K562 (cell line): Measurements from ENCODE around the gene HAT1. TPM values are rescaled to one million over a fixed set of nuclear protein-coding genes. Genes with fewer than 3 reads are reported as not detected.

Experiments used
- ATAC-seq: fragments of 200-7000 bp; cut with Tn5 transposase; 3 replicates; pipeline ENCODE4 v1.9.1; 2020; ENCODE audit warnings: moderate library complexity
- BruUV-seq: library from RNA; stranded (reverse); fragments of 400-500 nt; replicated peaks from 2 replicates; lab custom pipeline; 2021; lab: Mats Ljungman, UMichigan
- CTCF ChIA-PET: fragments of 300-600 bp; formaldehyde crosslinking; extraction: SDS; loops from one replicate; lab custom pipeline; 2021; ENCODE audit warnings: low intra/inter-chr PET ratio; lab: Yijun Ruan, JAX
- POLR2A ChIA-PET: fragments of 300-600, 350-650 bp; sonication (Branson Sonifier 250); formaldehyde crosslinking; extraction: SDS; loops from one replicate; lab custom pipeline; 2021; ENCODE audit warnings: antibody characterized with exemption, inconsistent platforms; lab: Yijun Ruan, JAX
- DNase-seq, 4 experiments: peaks; one replicate each; pipeline versions ENCODE4 v3.0.0 to v3.0.0-alpha.2; 2011 to 2018; ENCODE audit warnings: low spot score in 3 of 4, mixed read lengths in 3 of 4; ENCODE audit errors: extremely low read depth in 1 of 4
- FAIRE-seq: peaks from 2 replicates; lab custom pipeline; 2011; peaks lifted over from hg19 to GRCh38; lab: Jason Lieb, UNC
- H2AFZ ChIP-seq: 2 replicates; pipeline ENCODE4 v1.6.0; 2011; ENCODE audit warnings: low read depth, low read length, control low read depth, inconsistent platforms
- H3K27ac ChIP-seq: fragments of 200-600 bp; 3 replicates; pipeline ENCODE4 v1.8.0; 2011; ENCODE audit warnings: low read depth, mild to moderate bottlenecking, control low read depth, inconsistent platforms, low read length, moderate library complexity, mixed read lengths; ENCODE audit errors: extremely low read depth
- H3K27me3 ChIP-seq, 2 experiments: fragments of 300-600 bp in 1 of 2; 2 replicates in 1 of 2; 3 replicates in 1 of 2; pipeline versions ENCODE4 v1.6.0 to v1.8.0; 2011; ENCODE audit warnings: inconsistent platforms in 2 of 2, low read length in 2 of 2, mild to moderate bottlenecking in 1 of 2, mixed read lengths in 1 of 2, moderate library complexity in 1 of 2; ENCODE audit not compliant: control insufficient read depth in 2 of 2, insufficient read depth in 2 of 2
- H3K36me3 ChIP-seq: fragments of 300-600 bp; 3 replicates; pipeline ENCODE4 v1.8.0; 2011; ENCODE audit warnings: mild to moderate bottlenecking, low read length, inconsistent platforms; ENCODE audit not compliant: control insufficient read depth, insufficient read depth
- H3K4me1 ChIP-seq, 2 experiments: fragments of 200-600 bp in 1 of 2; replicated peaks in 1 of 2; 2 replicates in 1 of 2; 3 replicates in 1 of 2; pipeline versions ENCODE4 v1.5.1 to v1.8.0; 2011; ENCODE audit warnings: inconsistent platforms in 2 of 2, low read length in 2 of 2, mild to moderate bottlenecking in 1 of 2, mixed read lengths in 1 of 2, moderate library complexity in 1 of 2; ENCODE audit not compliant: control insufficient read depth in 2 of 2, insufficient read depth in 2 of 2
- H3K4me2 ChIP-seq: 2 replicates; pipeline ENCODE4 v1.6.1; 2011; ENCODE audit warnings: low read length, control low read depth, inconsistent platforms, mixed read lengths; ENCODE audit not compliant: insufficient read depth
- H3K4me3 ChIP-seq: fragments of 200-600 bp; sonication (generic), shearing (Covaris generic); 2 replicates; pipeline ENCODE4 v1.5.1; 2016; ENCODE audit warnings: control low read depth, inconsistent platforms
- H3K79me2 ChIP-seq: fragments of 200-600 bp; 3 replicates; pipeline ENCODE4 v1.8.0; 2011; ENCODE audit warnings: low read length, inconsistent platforms; ENCODE audit not compliant: control insufficient read depth, insufficient read depth
- H3K9ac ChIP-seq, 2 experiments: 2 replicates each; pipeline versions ENCODE4 v1.6.0 to v1.6.1; 2011; ENCODE audit warnings: low read depth in 2 of 2, low read length in 2 of 2, control low read depth in 1 of 2, inconsistent platforms in 1 of 2, mild to moderate bottlenecking in 1 of 2, mixed read lengths in 1 of 2; ENCODE audit not compliant: insufficient read depth in 1 of 2
- H3K9me1 ChIP-seq: one replicate; pipeline ENCODE4 v1.6.0; 2011; ENCODE audit warnings: inconsistent platforms, mild to moderate bottlenecking, low read length, moderate library complexity; ENCODE audit not compliant: control insufficient read depth, insufficient read depth
- H3K9me3 ChIP-seq: replicated peaks from 2 replicates; pipeline ENCODE4 v1.5.1; 2011; ENCODE audit warnings: low read depth, low read length, inconsistent platforms; ENCODE audit not compliant: control insufficient read depth, insufficient read depth
- H4K20me1 ChIP-seq: replicated peaks from 2 replicates; pipeline ENCODE4 v1.6.1; 2011; ENCODE audit warnings: low read length, inconsistent platforms, mixed read lengths; ENCODE audit not compliant: control insufficient read depth, insufficient read depth
- AFF1 ChIP-seq, 2 experiments: fragments of 450-650 bp; IDR thresholded peaks; 2 replicates each; pipeline ENCODE4 v1.6.1; 2018; ENCODE audit warnings: mild to moderate bottlenecking in 2 of 2, low read depth in 1 of 2; ENCODE audit not compliant: partially characterized antibody in 2 of 2
- DPF2 ChIP-seq: fragments of 450-650 bp; IDR thresholded peaks from 2 replicates; pipeline ENCODE4 v1.6.1; 2016
- GTF2A2 ChIP-seq: IDR thresholded peaks from 2 replicates; pipeline ENCODE4 v1.6.1; 2016; ENCODE audit warnings: mild to moderate bottlenecking, missing genetic modification characterization, missing compliant biosample characterization
- HNRNPLL ChIP-seq: fragments of 200-400 bp; formaldehyde crosslinking; IDR thresholded peaks from 2 replicates; pipeline ENCODE4 v1.6.1; 2017; ENCODE audit warnings: low read length, low read depth, mild to moderate bottlenecking; ENCODE audit not compliant: poor library complexity, severe bottlenecking
- NFATC3 ChIP-seq: fragments of 450-650 bp; IDR thresholded peaks from 2 replicates; pipeline ENCODE4 v1.6.1; 2017; ENCODE audit warnings: mild to moderate bottlenecking
- POLR2B ChIP-seq: fragments of 450-650 bp; IDR thresholded peaks from 2 replicates; pipeline ENCODE4 v1.6.1; 2018; ENCODE audit warnings: low read depth; ENCODE audit not compliant: partially characterized antibody
- SMAD1 ChIP-seq: fragments of 150-350 bp; IDR thresholded peaks from 2 replicates; pipeline ENCODE4 v1.6.1; 2014; ENCODE audit warnings: low read length, low read depth; ENCODE audit not compliant: partially characterized antibody
- SMARCC2 ChIP-seq: fragments of 450-650 bp; IDR thresholded peaks from 2 replicates; pipeline ENCODE4 v1.6.1; 2017; ENCODE audit warnings: antibody characterized with exemption, moderate library complexity, mild to moderate bottlenecking, low read depth
- SPI1 ChIP-seq: IDR thresholded peaks from 2 replicates; pipeline ENCODE4 v1.6.1; 2011; ENCODE audit warnings: low read depth, low read length, control low read depth, borderline replicate concordance
- TCF7 ChIP-seq: sonication (generic); IDR thresholded peaks from 2 replicates; pipeline ENCODE4 v1.6.1; 2016; ENCODE audit warnings: antibody characterized with exemption, borderline replicate concordance
- ZBTB17 ChIP-seq: fragments of 450-650 bp; formaldehyde crosslinking; IDR thresholded peaks from 2 replicates; pipeline ENCODE4 v1.4.0; 2020; ENCODE audit warnings: mild to moderate bottlenecking
- ZNF12 ChIP-seq: sonication (generic); formaldehyde crosslinking; IDR thresholded peaks from 2 replicates; pipeline ENCODE4 v1.4.0; 2020; ENCODE audit warnings: mild to moderate bottlenecking, missing genetic modification reagents
- ZNF133 ChIP-seq: fragments of 250-450 bp; sonication (Bioruptor Pico); IDR thresholded peaks from 2 replicates; pipeline ENCODE4 v1.4.0; 2020; ENCODE audit warnings: mild to moderate bottlenecking
- ZNF217 ChIP-seq: sonication (generic); formaldehyde crosslinking; IDR thresholded peaks from 2 replicates; pipeline ENCODE4 v1.8.0; 2022; ENCODE audit warnings: mild to moderate bottlenecking, missing genetic modification reagents
- ZNF232 ChIP-seq: sonication (generic); formaldehyde crosslinking; IDR thresholded peaks from 2 replicates; pipeline ENCODE4 v1.8.0; 2022; ENCODE audit warnings: mild to moderate bottlenecking, missing genetic modification reagents
- ZNF436 ChIP-seq: fragments of 250-450, 450-650 bp; sonication (Bioruptor Pico); formaldehyde crosslinking; IDR thresholded peaks from 2 replicates; pipeline ENCODE4 v1.7.0; 2020; ENCODE audit warnings: mild to moderate bottlenecking
- WGBS: fragments of 100-300 bp; shearing (Covaris generic); methylation state at CpG from one replicate; pipeline ENCODE4 v1.1.6; 2016; ENCODE audit warnings: low coverage, mixed read lengths; ENCODE audit not compliant: insufficient coverage; ENCODE audit errors: missing lambda C conversion rate; 5-methylcytosine and 5-hydroxymethylcytosine counted together
- in situ Hi-C: fragments of 300-500 bp; cut with MboI; formaldehyde crosslinking; loops from 4 replicates; pipeline ENCODE4 v1.15.0; 2018; ENCODE audit warnings: inconsistent platforms, mixed read lengths
- intact Hi-C: fragments of 100-400 bp; cut with micrococcal nuclease; formaldehyde crosslinking; loops from 2 replicates; pipeline ENCODE4 v1.14.2; 2022
- polyA plus RNA-seq, 8 experiments: library from polyadenylated mRNA; depleted of rRNA in 4 of 8; stranded (reverse) in 5 of 8; unstranded in 3 of 8; fragments of >200 nt; fragmentation: Nextera tagmentation in 2 of 8; fragmentation: Illumina TruSeq in 1 of 8; extraction: Ambion mirVana in 2 of 8; extraction: Trizol in 1 of 8; gene quantifications; 2 replicates each; pipeline versions ENCODE4 v1.2.1 to v1.2.3, GENCODE V29; 2011 to 2014; ENCODE audit warnings: inconsistent platforms in 1 of 8, missing spikeins in 1 of 8
- total RNA-seq, 7 experiments: library from RNA; depleted of rRNA in 6 of 7; stranded (reverse); fragments of >200 nt in 6 of 7; fragmentation: Illumina TruSeq in 2 of 7; extraction: Trizol in 2 of 7; gene quantifications; 2 replicates each; pipeline versions ENCODE4 v1.2.1 to v1.2.3, GENCODE V29; 2011 to 2021; ENCODE audit warnings: low replicate concordance in 1 of 7

Gene HAT1
- total and polyA plus RNA-seq, 9 of the 15 experiments (the other 6 are each of a cell fraction or from before 2014, with no cell fraction given): 125 to 384 (median 244) TPM

DNA sequence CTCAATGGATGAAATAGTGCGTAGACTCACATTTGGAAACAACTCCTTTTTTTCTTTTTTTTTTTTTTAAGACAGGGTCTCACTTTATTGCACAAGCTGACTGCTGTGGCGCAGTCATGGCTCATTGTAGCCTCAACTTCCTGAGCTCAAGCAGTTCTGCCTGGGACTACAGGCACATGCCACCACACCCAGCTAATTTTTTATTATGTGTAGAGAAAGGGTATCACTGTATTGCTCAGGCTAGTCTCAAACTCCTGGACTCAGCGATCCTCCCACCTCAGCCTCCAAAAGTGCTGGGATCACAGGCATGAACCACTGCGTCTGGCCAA is 17.4 kb downstream of the HAT1 start:
- intact Hi-C loops (no loop called here), in situ Hi-C loops (no loop called here)
- WGBS: 93% methylated on average over 4 of the region's 4 CpGs

GRCh38 chr2:171941316-171941699 is 19.0 kb downstream of the HAT1 start:
- ATAC-seq (no peak), FAIRE-seq (no peak), DNase-seq (no peak)
- no TSS peak for BruUV-seq
- ChIA-PET CTCF (interaction anchor here (0.8 kb wide), 1 partner anchor 30 kb away, joined by 3 read pairs; no protein-coding TSS in a partner anchor), POLR2A (interaction anchor here (0.9 to 9.1 kb wide), 9 partner anchors 11 to 144 kb away, joined by 3 to 62 read pairs (median 4); partner anchors contain the start of genes DLX1 and HAT1)
- no peaks in the 10 kb centered on the region for H3K27me3 ChIP-seq
- H3K36me3 ChIP-seq: peaks cover 28% of the 10 kb centered on the region; the same call in 2 of the 3 replicates
- H3K9me1 ChIP-seq: no peaks in the 10 kb centered on the region
- H3K4me3 ChIP-seq: no peak overlapping the region
- intact Hi-C loops (no loop called here), in situ Hi-C loops (no loop called here)
- 85% methylated on average over 6 of the region's 6 CpGs for WGBS
- H3K9ac ChIP-seq: no peak overlapping the region
- H3K27ac ChIP-seq: no peak overlapping the region
- no peak overlapping the region for H3K4me2 ChIP-seq
- H3K9me3 ChIP-seq: no peaks in the 10 kb centered on the region
- no peaks in the 10 kb centered on the region; the same call in 1 of the 2 replicates for H4K20me1 ChIP-seq
- no peaks in the 10 kb centered on the region for H3K4me1 ChIP-seq
- peaks cover 83% of the 10 kb centered on the region for H3K79me2 ChIP-seq
- H2AFZ ChIP-seq: no peak overlapping the region
- TF ChIP-seq AFF1 (IDR thresholded peaks at IDR 0.05; ENCODE audit: low read depth in 1 of 2, partially characterized antibody in 2 of 2) (no peak), TCF7 (no peak), POLR2B (no peak), NFATC3 (no peak), DPF2 (no peak), ZNF217 (CRISPR knock-in tag) (no peak), ZNF12 (CRISPR knock-in tag) (no peak), ZNF436 (CRISPR knock-in tag) (no peak)

More for the DNA sequence above, 17.4 kb downstream of the HAT1 start:
- Histone ChIP-seq H3K27me3 (no peaks in the 10 kb centered on the region), H3K9me3 (no peaks in the 10 kb centered on the region), H3K27ac (no peak overlapping the region), H3K4me3 (no peak overlapping the region), H3K9ac (no peak overlapping the region), H3K9me1 (no peaks in the 10 kb centered on the region), H3K4me1 (no peaks in the 10 kb centered on the region), H3K36me3 (peaks cover 30% of the 10 kb centered on the region; the same call in 2 of the 3 replicates), H4K20me1 (no peaks in the 10 kb centered on the region; the same call in 1 of the 2 replicates), H2AFZ (no peak overlapping the region), H3K79me2 (peaks cover 95% of the 10 kb centered on the region), H3K4me2 (no peak overlapping the region)
- no TSS peak for BruUV-seq
- ChIA-PET CTCF (no interaction called here), POLR2A (interaction anchor here (0.8 to 9.1 kb wide), 3 partner anchors 9 to 16 kb away, joined by 3 to 62 read pairs (median 4); partner anchors contain the start of gene HAT1)
- DNase-seq (no peak), FAIRE-seq (no peak), ATAC-seq (no peak)
- TF ChIP-seq SMARCC2: no peak
- no peak for TF ChIP-seq ZNF232 (CRISPR knock-in tag)
- TF ChIP-seq SMAD1: no peak
- no peak for TF ChIP-seq ZBTB17 (CRISPR knock-in tag)
- no peak for TF ChIP-seq HNRNPLL
- no peak for TF ChIP-seq ZNF133 (CRISPR knock-in tag)
- TF ChIP-seq SPI1: no peak
- TF ChIP-seq GTF2A2 (tag): no peak
